Measurements from ENCODE around the gene TMIGD1.

GRCh38 chr17:30321314-30321713 lies 12.5 kb downstream of the TMIGD1 start:
- no peak for TF ChIP-seq CTCF (IDR thresholded peaks at IDR 0.05)
- no peak for TF ChIP-seq POLR2A (IDR thresholded peaks at IDR 0.05)

All from lower leg skin (tissue), 3 donors.